Measurements from ENCODE around the gene SMG9.
"Not testable (repeated sequence)": the region's sequence is repeated elsewhere in the genome, so short reads cannot be mapped to it uniquely, and the experiment has no call there.

The SMG9 gene

DNA sequence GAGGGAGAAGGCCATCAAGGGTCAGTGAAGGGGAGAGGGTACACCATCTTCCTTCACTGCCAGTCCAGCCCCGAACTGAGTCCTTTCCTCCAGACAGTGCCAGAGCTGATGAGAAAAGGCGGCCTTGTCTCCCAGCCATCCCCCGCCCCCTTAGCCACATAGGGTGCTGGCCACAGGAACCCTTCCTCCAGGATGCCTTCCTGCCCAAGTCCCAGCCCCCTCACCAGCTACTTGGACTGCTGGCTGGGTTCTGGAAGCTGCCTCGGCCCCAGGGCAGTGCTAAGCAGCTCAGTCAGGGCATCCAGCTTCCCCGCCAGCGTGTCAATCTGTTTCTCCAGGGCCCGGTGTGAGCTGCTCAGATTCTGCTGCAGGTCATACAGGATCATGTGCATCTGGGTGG, 12.6 kb upstream of the SMG9 start:
- no peak for DNase-seq (ENCODE audit: low read depth)
- TF ChIP-seq, protein P1, sequence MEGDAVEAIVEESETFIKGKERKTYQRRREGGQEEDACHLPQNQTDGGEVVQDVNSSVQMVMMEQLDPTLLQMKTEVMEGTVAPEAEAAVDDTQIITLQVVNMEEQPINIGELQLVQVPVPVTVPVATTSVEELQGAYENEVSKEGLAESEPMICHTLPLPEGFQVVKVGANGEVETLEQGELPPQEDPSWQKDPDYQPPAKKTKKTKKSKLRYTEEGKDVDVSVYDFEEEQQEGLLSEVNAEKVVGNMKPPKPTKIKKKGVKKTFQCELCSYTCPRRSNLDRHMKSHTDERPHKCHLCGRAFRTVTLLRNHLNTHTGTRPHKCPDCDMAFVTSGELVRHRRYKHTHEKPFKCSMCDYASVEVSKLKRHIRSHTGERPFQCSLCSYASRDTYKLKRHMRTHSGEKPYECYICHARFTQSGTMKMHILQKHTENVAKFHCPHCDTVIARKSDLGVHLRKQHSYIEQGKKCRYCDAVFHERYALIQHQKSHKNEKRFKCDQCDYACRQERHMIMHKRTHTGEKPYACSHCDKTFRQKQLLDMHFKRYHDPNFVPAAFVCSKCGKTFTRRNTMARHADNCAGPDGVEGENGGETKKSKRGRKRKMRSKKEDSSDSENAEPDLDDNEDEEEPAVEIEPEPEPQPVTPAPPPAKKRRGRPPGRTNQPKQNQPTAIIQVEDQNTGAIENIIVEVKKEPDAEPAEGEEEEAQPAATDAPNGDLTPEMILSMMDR (IDR thresholded peaks at IDR 0.05; ENCODE audit: low read depth, low read length, missing control alignments), result no peak
- no peak overlapping the region for H3K4me3 ChIP-seq (ENCODE audit: low read depth, low read length)

DNA sequence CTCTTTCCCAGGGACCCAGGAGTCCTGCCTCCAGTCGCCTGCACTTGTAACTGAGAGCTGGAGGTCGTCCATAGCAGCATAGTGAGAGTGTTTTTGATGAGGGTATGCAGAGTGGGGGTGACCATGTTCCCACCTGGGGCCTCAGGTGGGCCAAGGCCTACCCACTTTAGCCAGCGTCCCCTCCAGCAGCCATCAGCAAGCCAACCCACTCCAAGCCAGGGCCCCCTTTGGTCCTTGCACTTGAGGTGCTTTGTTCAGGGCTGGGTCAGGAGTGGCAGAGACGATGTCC, 11.9 kb upstream of the SMG9 start:
- TF ChIP-seq, protein P1 (IDR thresholded peaks at IDR 0.05; ENCODE audit: low read depth, low read length, missing control alignments), result no peak
- no peak for DNase-seq (ENCODE audit: low read depth)
- H3K4me3 ChIP-seq (ENCODE audit: low read depth, low read length), result no peak overlapping the region

DNA sequence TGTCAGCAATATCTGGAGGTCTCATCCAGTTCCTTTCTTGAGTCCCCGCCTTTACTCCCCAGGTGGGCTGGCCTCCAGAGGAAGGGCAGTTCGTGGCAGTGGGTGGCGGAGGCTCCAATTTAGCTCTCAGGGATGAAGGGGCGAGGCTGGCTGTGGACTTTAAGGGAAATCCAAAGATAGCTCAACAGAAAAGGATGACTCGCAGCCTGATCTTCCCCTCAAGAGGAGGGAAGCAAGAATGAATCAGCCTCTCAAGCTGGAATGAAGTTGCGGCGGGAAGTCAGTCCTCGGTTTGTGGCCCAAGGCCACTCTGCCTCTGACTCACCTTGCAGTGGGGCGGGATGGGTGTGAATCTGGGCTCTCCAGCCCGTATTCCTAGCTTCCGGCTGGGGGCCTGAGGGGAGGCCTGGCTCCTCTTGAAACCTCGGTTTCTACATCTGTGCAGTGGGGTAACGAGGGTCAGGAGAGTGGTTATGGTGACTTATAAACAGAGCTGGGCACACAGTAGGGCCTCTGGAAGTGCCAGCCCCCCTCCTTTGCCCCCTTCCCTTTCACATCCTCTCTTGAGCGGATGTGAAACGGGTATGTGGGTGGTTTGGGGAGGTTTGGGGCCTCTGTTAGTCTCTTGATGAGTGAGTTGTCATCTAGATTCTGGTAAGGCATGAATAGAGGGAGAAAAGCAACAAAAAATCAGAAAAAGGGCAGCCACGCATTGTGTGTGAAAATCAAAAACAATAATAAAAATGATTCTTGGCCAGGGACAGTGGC, 10.5 kb upstream of the SMG9 start:
- no peak overlapping the region; the same call in none of the 2 replicates for H3K4me3 ChIP-seq (ENCODE audit: low read depth, low read length)
- peak; percentile 93 for DNase-seq (ENCODE audit: low read depth)

DNA sequence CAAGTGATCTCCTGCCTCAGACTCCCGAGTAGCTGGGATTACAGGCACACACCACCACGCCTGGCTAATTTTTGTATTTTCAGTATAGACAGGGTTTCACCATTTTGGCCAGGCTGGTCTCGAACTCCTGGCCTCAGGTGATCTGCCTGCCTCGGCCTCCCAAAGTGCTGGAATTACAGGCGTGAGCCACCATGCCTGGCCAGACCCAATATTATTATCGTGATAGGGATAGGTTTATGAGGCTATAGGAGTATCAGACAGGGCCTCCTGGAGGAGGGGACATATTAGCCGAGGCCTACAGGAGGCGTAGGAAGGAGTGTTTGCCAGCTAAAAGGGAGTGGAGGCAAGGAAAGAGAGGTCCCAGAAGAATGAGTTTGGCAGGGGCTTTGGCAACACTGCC, 9.9 kb upstream of the SMG9 start:
- not testable (repeated sequence) for H3K4me3 ChIP-seq (ENCODE audit: low read depth, low read length); DNase-seq (ENCODE audit: low read depth)

More for the DNA sequence above, 10.5 kb upstream of the SMG9 start:
- TF ChIP-seq, protein P1 (IDR thresholded peaks at IDR 0.05; ENCODE audit: low read depth, low read length, missing control alignments), result no peak

DNA sequence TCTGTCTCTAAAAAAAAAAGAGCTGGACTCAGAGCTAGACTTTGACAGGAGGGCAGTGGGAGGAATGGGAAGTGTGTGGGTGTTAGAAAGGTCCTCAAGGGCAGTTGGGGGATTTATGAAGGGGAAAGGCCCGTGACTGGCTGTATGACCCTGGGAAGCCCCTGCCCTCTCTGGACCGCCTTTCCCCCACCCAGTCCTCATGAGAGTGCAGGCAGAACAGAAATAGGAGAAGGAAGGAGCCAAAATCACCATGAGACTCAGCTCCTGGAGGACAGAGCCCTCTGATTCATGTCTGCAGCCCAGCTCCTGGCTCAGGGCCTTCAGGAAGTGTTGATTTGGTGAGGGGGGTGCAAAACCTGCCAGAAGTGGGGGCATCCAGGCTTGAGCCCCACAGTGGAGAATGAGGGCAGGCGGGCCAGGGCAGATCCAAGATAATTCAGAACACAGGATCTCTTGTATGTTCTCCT, 8.7 kb upstream of the SMG9 start:
- TF ChIP-seq, protein P1 (IDR thresholded peaks at IDR 0.05; ENCODE audit: low read depth, low read length, missing control alignments), result no peak
- DNase-seq (ENCODE audit: low read depth), result no peak
- H3K4me3 ChIP-seq (ENCODE audit: low read depth, low read length), result no peak overlapping the region

DNA sequence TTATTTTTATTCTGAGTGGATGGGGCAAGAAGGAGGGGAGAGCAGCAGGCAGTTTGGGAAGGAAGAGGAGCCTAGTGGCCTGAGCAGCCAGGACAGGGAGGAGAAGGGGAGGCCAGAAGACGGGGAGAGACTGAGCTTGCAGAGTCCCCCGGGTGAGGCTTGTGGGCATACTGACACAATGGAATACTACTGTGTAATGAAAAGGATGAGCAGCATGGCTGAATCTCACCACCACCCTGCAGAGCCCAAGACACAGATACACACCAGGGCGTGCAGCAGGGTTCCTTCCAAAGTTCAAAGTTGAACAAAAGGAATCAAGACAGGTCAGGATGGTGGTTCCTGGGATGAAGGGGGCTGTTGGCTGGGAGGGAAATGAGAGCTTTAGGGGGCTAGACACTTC, 8.1 kb upstream of the SMG9 start:
- no peak overlapping the region for H3K4me3 ChIP-seq (ENCODE audit: low read depth, low read length)
- no peak for DNase-seq (ENCODE audit: low read depth)
- TF ChIP-seq, protein P1 (IDR thresholded peaks at IDR 0.05; ENCODE audit: low read depth, low read length, missing control alignments), result no peak

DNA sequence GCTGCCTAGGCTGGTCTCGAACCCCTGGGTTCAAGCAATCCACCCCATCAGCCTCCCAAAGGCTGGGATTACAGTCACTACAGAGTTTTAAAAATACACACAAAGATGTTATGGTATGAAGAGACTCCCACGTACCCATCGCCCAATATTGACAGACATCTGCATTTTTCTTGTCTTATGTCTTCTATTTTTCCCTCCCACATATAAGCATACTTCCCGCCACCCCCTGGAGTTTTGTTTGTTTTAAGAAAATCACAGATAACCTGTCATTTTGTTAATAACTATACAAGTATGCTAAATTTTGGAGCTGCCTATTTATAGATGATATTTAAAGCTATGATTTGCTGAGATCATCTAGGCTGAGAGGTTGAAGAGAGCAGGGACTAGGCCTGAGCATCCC, 6.2 kb upstream of the SMG9 start:
- TF ChIP-seq, protein P1 (IDR thresholded peaks at IDR 0.05; ENCODE audit: low read depth, low read length, missing control alignments), result no peak
- DNase-seq (ENCODE audit: low read depth), result no peak
- no peak overlapping the region for H3K4me3 ChIP-seq (ENCODE audit: low read depth, low read length)

Data from GM12864 (cell line).